ENCODE results near the gene KCNH5.

Gene KCNH5

GRCh38 chr14:62743560-62743959 is 301.7 kb downstream of the KCNH5 start:
- DNase-seq (ENCODE audit: low spot score), result no peak

DNA sequence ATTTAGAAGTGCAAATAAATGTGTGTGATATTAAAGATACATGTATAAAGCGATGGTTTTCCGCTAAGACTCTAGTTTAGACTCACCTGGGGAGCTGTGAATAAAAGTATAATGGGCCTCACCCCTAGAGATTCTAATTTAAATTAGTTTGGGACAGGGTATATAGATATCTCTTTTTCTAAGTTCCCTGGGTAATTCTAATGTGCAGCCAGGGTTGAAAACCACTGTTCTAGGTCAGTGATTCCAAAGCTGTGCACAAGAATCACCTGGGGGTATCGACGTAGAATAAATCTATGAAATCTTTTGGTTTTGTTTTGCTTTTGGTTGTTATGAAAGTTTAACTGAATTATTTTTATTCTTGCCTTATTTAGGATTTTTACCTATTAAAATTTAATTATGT is 302.1 kb downstream of the KCNH5 start:
- DNase-seq (ENCODE audit: low spot score), result no peak

- no peak for DNase-seq (ENCODE audit: low spot score)
These were observed 305.6 kb downstream of the KCNH5 start for GRCh38 chr14:62739647-62740046.

GRCh38 chr14:62736048-62737043 is 308.9 kb downstream of the KCNH5 start:
- DNase-seq (ENCODE audit: low spot score), result no peak

GRCh38 chr14:62734831-62735230 is 310.4 kb downstream of the KCNH5 start:
- DNase-seq (ENCODE audit: low spot score), result no peak

GRCh38 chr14:62722406-62722805 is 322.9 kb downstream of the KCNH5 start:
- DNase-seq (ENCODE audit: low spot score), result no peak

DNA sequence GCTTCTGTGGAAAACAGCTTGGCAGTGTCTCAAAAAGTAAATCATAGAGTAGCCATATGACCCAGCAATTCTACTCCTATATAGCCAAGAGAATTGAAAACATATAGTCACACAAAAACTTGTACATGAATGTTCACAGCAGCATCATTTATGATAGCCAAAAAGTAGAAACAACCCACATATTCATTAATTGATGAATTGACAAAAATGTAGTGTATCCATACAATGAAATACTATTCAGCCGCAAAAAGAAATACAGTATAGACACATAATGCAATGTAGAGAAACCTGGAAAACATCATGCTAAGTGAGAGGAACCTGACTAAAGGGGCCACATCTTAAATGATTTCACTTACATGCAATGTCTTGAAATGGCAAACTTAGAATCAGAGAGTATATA is 326.6 kb downstream of the KCNH5 start:
- no peak for DNase-seq (ENCODE audit: low spot score)

DNA sequence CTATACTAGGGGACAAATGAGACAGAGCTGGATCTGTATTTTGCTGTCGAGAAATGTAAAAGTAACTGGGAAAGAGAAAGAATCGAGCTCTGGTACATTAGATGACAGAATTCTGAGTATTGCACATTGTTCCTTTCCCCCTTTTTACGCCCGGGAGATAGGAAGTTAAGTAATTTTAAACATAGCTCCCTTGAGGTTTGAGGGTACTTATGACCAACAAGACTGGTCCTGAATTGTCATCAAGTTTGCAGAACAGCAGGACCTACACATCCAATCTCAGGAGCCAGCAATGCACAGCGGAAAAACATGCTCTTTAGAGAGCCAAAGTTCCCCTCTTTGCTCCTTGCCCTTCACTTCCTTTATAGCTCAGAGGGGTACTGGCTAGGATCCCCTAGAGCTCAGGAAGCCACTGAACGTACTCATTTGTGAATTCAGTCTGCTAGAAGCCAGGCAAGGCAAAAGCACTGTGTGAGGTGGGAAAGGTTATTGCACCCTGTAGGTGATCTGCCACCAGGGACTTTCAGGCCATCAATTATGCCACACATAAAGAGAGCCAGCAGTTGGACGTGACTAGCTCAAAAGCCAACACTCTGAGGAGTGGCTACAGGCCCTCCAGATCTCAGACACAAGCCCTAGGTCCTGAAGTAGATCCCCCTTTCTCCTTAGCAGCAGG is 333.8 kb downstream of the KCNH5 start:
- no peak for DNase-seq (ENCODE audit: low spot score)

DNA sequence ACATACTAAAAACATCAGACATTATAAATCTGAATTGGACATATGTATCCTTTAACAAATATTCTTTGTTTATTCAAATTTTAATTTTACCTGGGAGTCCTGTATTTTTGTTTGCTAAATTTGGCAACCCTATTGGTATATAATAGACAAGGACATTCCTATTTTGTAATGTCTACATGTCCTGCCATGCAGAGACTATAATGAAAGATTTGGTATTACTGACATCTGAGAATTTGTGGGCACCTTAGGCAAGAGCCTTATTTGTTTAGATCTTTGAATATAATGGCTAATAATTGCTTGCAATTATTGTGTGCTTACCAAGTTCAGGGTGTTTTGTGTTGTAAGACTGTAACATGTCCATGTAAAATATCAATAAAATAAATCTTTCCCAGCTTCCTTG is 334.4 kb downstream of the KCNH5 start:
- DNase-seq (ENCODE audit: low spot score), result no peak

- no peak for DNase-seq (ENCODE audit: low spot score)
These were observed 335.5 kb downstream of the KCNH5 start for GRCh38 chr14:62709773-62710172.

DNA sequence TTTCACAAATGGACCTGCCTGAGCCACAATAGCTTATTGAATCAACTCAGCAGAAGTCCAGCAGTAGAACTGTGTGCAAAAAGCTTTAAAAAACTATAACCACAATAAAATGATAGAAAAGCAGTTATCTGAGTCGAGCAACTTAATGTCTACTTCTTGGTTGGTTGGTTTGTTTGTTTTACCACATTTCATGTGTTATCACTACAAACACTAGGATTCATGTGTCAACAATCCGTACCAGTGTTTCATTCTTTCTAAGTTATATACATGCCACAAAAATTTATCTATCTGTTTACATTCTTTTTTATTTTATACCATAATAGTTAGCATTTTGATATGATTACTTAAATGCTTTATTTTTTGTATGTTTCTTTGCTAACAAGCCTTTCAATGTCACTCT is 339.0 kb downstream of the KCNH5 start:
- no peak for DNase-seq (ENCODE audit: low spot score)

GRCh38 chr14:62697461-62697860 is 347.8 kb downstream of the KCNH5 start:
- DNase-seq (ENCODE audit: low spot score), result no peak

GRCh38 chr14:62696929-62697328 is 348.3 kb downstream of the KCNH5 start:
- no peak for DNase-seq (ENCODE audit: low spot score)

DNA sequence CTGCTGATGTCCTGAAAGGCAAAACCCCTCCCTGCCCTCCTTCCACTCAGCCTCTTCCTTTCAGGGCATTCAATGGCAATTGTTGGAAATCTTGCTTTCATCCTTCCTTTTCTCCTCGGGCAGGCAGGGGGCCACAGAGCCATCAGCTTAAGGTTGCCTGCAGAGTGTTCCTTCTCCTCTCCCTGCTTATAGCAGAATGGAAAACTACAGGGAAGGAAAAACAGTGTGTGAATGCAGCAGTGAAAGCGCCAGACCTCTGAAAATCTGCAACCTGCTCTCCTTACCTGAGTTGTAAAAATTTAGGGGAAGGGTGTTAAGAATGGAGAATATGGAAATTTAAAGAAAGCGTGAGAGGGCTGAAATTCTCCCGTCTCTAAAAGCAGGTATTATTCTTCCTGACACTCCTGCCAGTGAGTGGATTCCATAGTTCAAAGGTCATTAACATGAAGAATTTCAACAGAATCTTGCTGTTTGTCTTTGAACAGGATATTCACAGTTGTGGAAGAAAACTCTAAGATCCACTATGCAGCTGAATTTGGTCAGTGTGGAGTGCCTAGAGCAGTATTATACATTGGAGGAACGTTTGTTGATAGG is 348.8 kb downstream of the KCNH5 start:
- no peak for DNase-seq (ENCODE audit: low spot score)

- DNase-seq (ENCODE audit: low spot score), result no peak
These were observed 351.2 kb downstream of the KCNH5 start for GRCh38 chr14:62694075-62694474.

DNA sequence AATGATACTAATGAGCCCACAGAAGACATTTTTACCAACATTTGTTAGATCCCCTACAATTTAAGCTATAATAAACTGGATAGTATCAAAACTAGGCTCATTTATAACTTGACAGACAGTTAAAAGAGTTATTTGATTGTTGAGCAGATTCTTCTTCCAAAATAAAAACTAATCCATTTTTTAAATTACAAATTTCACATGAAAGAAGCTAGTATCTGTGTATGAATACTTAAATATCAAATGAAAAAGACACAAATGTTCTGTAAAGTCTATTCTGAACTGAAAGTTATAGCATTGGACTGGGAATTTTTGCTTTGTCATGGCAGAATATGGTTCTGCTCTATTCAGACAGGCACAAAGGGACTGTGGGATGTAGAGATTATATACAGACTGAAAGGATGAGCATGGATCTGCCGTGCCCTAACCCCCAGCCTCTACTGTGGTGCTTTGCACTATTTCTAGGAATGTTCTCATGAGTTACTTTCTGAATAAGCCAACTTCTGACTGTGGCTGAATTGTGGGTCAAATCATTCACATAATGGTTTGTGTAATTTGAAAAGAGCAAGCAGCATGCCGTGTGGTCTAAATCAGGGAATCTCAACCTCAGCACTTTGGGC is 352.7 kb downstream of the KCNH5 start:
- no peak for DNase-seq (ENCODE audit: low spot score)

- no peak for DNase-seq (ENCODE audit: low spot score)
These were observed 353.4 kb downstream of the KCNH5 start for GRCh38 chr14:62691647-62692489.

- no peak for DNase-seq (ENCODE audit: low spot score)
These were observed 355.5 kb downstream of the KCNH5 start for GRCh38 chr14:62689733-62690132.

GRCh38 chr14:62687818-62688217 is 357.4 kb downstream of the KCNH5 start:
- DNase-seq (ENCODE audit: low spot score), result no peak

GRCh38 chr14:62684376-62684775 is 360.9 kb downstream of the KCNH5 start:
- DNase-seq (ENCODE audit: low spot score), result no peak

DNA sequence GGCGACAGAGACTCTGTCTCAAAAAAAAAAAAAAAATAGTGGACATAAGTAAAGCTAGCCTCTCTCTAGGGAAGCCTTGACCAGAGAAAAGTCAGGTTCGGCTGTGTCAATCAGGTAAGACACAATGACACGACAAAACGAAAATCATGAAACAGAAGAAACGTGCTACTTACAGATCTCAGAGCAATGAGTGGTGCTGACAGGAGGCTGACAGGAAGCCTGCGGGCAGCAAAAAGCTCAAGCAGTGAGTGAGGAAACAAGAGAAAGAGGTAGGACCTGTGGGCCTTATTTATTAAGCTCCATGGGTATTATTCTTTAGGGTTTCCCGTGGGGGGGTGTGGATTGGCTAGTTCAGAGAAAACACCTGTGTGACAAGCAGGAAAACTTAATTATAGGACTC is 363.1 kb downstream of the KCNH5 start:
- DNase-seq (ENCODE audit: low spot score), result no peak

All from D341Med (cell line).